PFSK-1 (cell line): ENCODE data around the gene SLC38A5.
A peak's percentile ranks its signal among the peaks of the same experiment; 100 is the strongest.

Experiments used
- FOXP2 ChIP-seq: optimal IDR thresholded peaks from 2 replicates; pipeline ENCODE3; 2011; ENCODE audit warnings: borderline replicate concordance, control low read depth, inconsistent platforms; ENCODE audit not compliant: insufficient read depth; ENCODE audit errors: extremely low read length, extremely low read depth
- POLR2AphosphoS5 ChIP-seq: IDR thresholded peaks from 2 replicates; pipeline ENCODE4 v1.6.1; 2012; ENCODE audit warnings: low read depth, mild to moderate bottlenecking, control low read depth, low read length, moderate library complexity
- REST ChIP-seq, 2 experiments: IDR thresholded peaks; 2 replicates each; pipeline versions ENCODE4 v1.6.1 to v1.8.0; 2011 to 2012; ENCODE audit warnings: low read depth in 2 of 2, low read length in 2 of 2, control low read depth in 1 of 2, inconsistent platforms in 1 of 2, mild to moderate bottlenecking in 1 of 2, moderate library complexity in 1 of 2; ENCODE audit not compliant: insufficient read depth in 1 of 2
- SIN3A ChIP-seq: IDR thresholded peaks from 2 replicates; pipeline ENCODE4 v1.6.1; 2012; ENCODE audit warnings: mild to moderate bottlenecking, low read length, moderate library complexity, borderline replicate concordance; ENCODE audit not compliant: insufficient read depth
- TAF1 ChIP-seq: IDR thresholded peaks from 2 replicates; pipeline ENCODE4 v1.6.1; 2012; ENCODE audit warnings: low read length, control low read depth, borderline replicate concordance; ENCODE audit not compliant: insufficient read depth

SLC38A5 gene

GRCh38 chrX:48477960-48478755, 8.1 kb upstream of the SLC38A5 start:
- no peak for TF ChIP-seq REST (IDR thresholded peaks at IDR 0.05; ENCODE audit: insufficient read depth in 1 of 2, low read depth in 2 of 2, low read length in 2 of 2)
- no peak for TF ChIP-seq POLR2AphosphoS5
- no peak for TF ChIP-seq FOXP2
- no peak for TF ChIP-seq TAF1
- TF ChIP-seq SIN3A, result no peak

- TF ChIP-seq REST (IDR thresholded peaks at IDR 0.05; ENCODE audit: insufficient read depth in 1 of 2, low read depth in 2 of 2, low read length in 2 of 2), result no peak
- TF ChIP-seq POLR2AphosphoS5, result no peak
- TF ChIP-seq FOXP2, result no peak
- no peak for TF ChIP-seq TAF1
- no peak for TF ChIP-seq SIN3A
Measured at GRCh38 chrX:48476919-48477318, 6.9 kb upstream of the SLC38A5 start.

- TF ChIP-seq POLR2AphosphoS5, result peak; percentile 67
- peak; percentile 64; the same call in 1 of the 2 replicates for TF ChIP-seq SIN3A
- TF ChIP-seq FOXP2, result no peak
- no peak for TF ChIP-seq REST (IDR thresholded peaks at IDR 0.05; ENCODE audit: insufficient read depth in 1 of 2, low read depth in 2 of 2, low read length in 2 of 2)
- TF ChIP-seq TAF1, result peak; percentile 81; the same call in 1 of the 2 replicates
Measured at GRCh38 chrX:48475774-48476577, 5.9 kb upstream of the SLC38A5 start, which contains the start of gene FTSJ1. FTSJ1 (plus strand) TSS chrX:48476199; CDS start chrX:48478048, 1,849 bp downstream.

- TF ChIP-seq FOXP2, result no peak
- no peak for TF ChIP-seq SIN3A
- no peak for TF ChIP-seq TAF1
- TF ChIP-seq REST (IDR thresholded peaks at IDR 0.05; ENCODE audit: insufficient read depth in 1 of 2, low read depth in 2 of 2, low read length in 2 of 2), result no peak
- TF ChIP-seq POLR2AphosphoS5, result no peak
Measured at GRCh38 chrX:48475296-48475695, 5.2 kb upstream of the SLC38A5 start.
